AG04449 (cell line): Measurements from ENCODE around the gene SLC30A3.
A peak's percentile ranks its signal among the peaks of the same experiment; 100 is the strongest.

Experiments used
- CTCF ChIA-PET: fragments of 350-600 bp; formaldehyde crosslinking; extraction: SDS; loops from one replicate; lab custom pipeline; 2021; ENCODE audit warnings: antibody characterized with exemption; lab: Yijun Ruan, JAX
- POLR2A ChIA-PET: fragments of 400-600, 350-600 bp; formaldehyde crosslinking; extraction: SDS; loops from one replicate; lab custom pipeline; 2020; ENCODE audit warnings: antibody characterized with exemption, inconsistent platforms; lab: Yijun Ruan, JAX
- DNase-seq: peaks from one replicate; pipeline ENCODE4 v3.0.0-alpha.2; 2010; ENCODE audit warnings: low read depth, low spot score
- H3K4me3 ChIP-seq: 2 replicates; pipeline ENCODE4 v1.5.1; 2011; ENCODE audit warnings: low read depth, mild to moderate bottlenecking, control low read depth, low read length
- TF ChIP-seq, protein P1 (sequence below): IDR thresholded peaks from one replicate; pipeline ENCODE4 v1.5.1; 2011; ENCODE audit warnings: mild to moderate bottlenecking, moderate library complexity, low read length, control low read depth, inconsistent platforms; ENCODE audit not compliant: insufficient read depth; ENCODE audit errors: missing control alignments

SLC30A3 gene

GRCh38 chr2:27218614-27219013 lies 44.2 kb downstream of the SLC30A3 start:
- TF ChIP-seq, protein P1, sequence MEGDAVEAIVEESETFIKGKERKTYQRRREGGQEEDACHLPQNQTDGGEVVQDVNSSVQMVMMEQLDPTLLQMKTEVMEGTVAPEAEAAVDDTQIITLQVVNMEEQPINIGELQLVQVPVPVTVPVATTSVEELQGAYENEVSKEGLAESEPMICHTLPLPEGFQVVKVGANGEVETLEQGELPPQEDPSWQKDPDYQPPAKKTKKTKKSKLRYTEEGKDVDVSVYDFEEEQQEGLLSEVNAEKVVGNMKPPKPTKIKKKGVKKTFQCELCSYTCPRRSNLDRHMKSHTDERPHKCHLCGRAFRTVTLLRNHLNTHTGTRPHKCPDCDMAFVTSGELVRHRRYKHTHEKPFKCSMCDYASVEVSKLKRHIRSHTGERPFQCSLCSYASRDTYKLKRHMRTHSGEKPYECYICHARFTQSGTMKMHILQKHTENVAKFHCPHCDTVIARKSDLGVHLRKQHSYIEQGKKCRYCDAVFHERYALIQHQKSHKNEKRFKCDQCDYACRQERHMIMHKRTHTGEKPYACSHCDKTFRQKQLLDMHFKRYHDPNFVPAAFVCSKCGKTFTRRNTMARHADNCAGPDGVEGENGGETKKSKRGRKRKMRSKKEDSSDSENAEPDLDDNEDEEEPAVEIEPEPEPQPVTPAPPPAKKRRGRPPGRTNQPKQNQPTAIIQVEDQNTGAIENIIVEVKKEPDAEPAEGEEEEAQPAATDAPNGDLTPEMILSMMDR = no peak
- DNase-seq = no peak
- peak overlapping the region; percentile 87 for H3K4me3 ChIP-seq
- ChIA-PET CTCF (interaction anchor here (0.8 to 2.5 kb wide), 7 partner anchors 14 to 133 kb away, joined by 3 to 8 read pairs (median 3); partner anchors contain the start of gene TRIM54), POLR2A (no interaction called here)

DNA sequence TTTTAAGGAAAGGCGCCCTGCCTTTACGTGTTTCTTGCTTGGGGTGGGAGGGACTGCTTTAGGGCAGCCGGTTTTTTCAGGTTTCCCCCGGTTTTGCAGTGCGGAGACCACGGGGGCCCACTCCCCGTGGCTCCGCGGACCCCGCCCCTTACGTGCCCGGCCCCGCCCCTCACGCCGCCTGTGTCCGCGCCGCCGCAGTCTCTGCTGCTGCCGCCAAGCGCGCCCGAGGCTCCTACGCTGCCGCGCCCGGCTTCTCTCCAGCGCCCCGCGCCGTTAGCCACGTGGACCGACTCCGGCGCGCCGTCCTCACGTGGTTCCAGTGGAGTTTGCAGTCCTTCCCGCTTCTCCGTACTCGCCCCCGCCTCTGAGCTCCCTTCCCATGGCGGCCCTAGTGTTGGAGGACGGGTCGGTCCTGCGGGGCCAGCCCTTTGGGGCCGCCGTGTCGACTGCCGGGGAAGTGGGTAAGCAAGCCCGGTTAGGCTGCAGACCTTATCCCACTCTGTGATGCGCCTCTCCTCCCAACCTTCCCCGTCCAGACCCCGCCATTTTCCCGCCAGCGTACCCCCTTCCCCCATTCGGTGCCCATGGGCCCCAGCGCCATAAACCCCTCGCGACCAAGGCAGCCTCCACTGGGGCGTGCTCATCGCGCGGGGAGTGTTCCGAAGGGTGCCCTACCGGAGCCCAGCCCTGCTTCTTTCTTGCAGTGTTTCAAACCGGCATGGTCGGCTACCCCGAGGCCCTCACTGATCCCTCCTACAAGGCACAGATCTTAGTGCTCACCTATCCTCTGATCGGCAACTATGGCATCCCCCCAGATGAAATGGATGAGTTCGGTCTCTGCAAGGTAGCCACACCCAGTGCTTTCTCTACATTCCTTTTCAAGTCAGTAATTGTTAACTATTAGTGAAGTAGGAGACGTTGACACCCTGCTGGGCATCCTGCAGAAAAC lies 45.4 kb downstream of the SLC30A3 start, which contains the start of gene CAD:
Gene CAD (plus strand): TSS at position 197 of the 949 bp plus-strand sequence. CDS start 183 bp downstream, at position 380.
- ChIA-PET POLR2A (interaction anchor here (0.8 kb wide), 2 partner anchors 62 to 139 kb away, joined by 3 to 5 read pairs; partner anchors contain the start of gene EMILIN1), CTCF (interaction anchor here (0.6 to 2.5 kb wide), 16 partner anchors 9 to 132 kb away, joined by 3 to 8 read pairs (median 3); partner anchors contain the start of genes PREB and TRIM54)
- TF ChIP-seq, protein P1 = peak; percentile 26
- H3K4me3 ChIP-seq = peak within 1 kb of the TSS; percentile 87
- DNase-seq = no peak

DNA sequence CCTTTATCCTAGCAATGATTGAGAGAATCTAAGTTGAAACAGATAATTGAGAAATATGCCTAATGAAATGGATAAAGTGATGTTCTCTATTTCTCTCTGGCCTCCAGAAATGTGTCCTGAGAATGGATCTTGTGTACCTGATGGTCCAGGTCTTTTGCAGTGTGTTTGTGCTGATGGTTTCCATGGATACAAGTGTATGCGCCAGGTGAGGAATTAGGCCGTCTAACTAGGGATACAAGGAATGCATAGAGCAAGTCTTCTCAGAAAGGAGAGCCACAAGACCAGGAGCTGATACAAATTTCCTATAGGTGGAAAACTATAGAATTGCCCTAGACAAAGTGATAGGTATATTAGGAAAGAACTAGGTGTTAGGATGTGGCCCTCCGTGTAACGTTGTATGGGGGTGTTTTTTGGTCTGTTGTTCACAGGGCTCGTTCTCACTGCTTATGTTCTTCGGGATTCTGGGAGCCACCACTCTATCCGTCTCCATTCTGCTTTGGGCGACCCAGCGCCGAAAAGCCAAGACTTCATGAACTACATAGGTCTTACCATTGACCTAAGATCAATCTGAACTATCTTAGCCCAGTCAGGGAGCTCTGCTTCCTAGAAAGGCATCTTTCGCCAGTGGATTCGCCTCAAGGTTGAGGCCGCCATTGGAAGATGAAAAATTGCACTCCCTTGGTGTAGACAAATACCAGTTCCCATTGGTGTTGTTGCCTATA lies 46.3 kb downstream of the SLC30A3 start:
- CTCF ChIA-PET = interaction anchor here (0.6 to 2.5 kb wide), 12 partner anchors 10 to 119 kb away, joined by 3 to 8 read pairs (median 4); partner anchors contain the start of genes PREB and TRIM54

GRCh38 chr2:27214941-27215340 lies 47.9 kb downstream of the SLC30A3 start:
- CTCF ChIA-PET = interaction anchor here (0.9 to 1.4 kb wide), 3 partner anchors 23 to 88 kb away, joined by 3 to 5 read pairs (median 4); no protein-coding TSS in a partner anchor
- TF ChIP-seq, protein P1 = no peak
- DNase-seq = no peak
- POLR2A ChIA-PET = no interaction called here
- no peak overlapping the region for H3K4me3 ChIP-seq

More for the DNA sequence above, 46.3 kb downstream of the SLC30A3 start:
- no peak for DNase-seq
- peak overlapping the region; percentile 87 for H3K4me3 ChIP-seq
- POLR2A ChIA-PET = no interaction called here
- TF ChIP-seq, protein P1 = no peak

- ChIA-PET CTCF (interaction anchor here (0.7 to 1.8 kb wide), 6 partner anchors 21 to 115 kb away, joined by 3 to 8 read pairs (median 4); no protein-coding TSS in a partner anchor), POLR2A (interaction anchor here (0.9 to 1.4 kb wide), 2 partner anchors 68 to 79 kb away, joined by 3 to 5 read pairs; partner anchors contain the start of gene PREB)
- no peak for DNase-seq
- peak overlapping the region; percentile 91 for H3K4me3 ChIP-seq
- TF ChIP-seq, protein P1 = no peak
Measured at GRCh38 chr2:27212626-27213471, 50.0 kb downstream of the SLC30A3 start.
